GM12801 (cell line): ENCODE results near the gene SLC26A2.

Experiments
- TF ChIP-seq, protein P1 (sequence below): IDR thresholded peaks from one replicate; pipeline ENCODE4 v1.5.1; 2011; ENCODE audit warnings: control low read depth; ENCODE audit not compliant: insufficient read length; ENCODE audit errors: extremely low read depth

The SLC26A2 gene

DNA sequence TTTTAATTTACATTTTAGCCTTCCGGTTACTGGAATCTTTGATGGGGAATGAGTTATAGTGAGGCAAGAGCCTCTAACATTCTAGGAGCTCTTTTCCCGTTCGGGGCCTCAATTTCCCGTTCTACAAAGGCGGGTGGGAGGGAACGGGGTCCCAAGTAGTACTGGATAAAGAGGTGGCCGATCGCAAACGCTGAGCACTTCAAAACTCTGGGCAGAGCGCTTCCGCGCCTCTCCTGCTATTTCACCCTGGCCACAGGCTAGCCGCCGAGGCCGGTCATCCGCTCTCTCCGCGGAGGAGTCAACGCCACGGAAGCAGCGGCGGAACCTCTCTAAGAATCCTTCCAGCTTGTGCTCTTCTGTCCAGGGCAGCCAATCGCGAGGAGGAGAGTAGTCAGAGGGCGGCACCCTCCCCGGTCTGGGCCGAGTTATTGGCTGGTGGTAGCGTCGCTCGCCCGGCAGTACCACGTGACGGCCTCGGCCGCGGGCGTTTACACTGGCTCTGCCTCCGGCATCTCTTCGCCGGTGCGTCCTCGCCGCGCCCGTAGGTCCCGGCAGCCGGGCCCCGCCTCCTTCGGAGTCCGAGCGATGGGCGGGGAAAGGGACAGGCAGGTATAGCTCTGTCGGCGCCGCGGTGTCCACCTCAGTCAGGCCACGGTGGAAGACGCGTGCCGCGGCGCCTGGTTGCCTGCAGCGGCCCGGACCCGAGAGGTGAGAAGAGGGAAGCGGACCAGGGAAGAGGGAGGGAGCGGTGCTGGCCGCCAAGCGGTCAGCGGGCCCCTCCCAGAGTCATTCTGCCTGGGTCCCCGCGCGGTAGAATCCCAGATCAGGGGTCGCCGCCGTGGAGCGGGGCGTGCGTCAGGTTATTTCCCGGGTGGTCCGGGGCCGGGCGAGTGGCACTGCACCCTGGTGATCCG is at the start of gene SLC26A2:
Gene SLC26A2, plus strand, starts transcription at position 487 of the 914 bp plus-strand sequence. CDS start 16,895 bp downstream, outside the sequence.
- TF ChIP-seq, protein P1, sequence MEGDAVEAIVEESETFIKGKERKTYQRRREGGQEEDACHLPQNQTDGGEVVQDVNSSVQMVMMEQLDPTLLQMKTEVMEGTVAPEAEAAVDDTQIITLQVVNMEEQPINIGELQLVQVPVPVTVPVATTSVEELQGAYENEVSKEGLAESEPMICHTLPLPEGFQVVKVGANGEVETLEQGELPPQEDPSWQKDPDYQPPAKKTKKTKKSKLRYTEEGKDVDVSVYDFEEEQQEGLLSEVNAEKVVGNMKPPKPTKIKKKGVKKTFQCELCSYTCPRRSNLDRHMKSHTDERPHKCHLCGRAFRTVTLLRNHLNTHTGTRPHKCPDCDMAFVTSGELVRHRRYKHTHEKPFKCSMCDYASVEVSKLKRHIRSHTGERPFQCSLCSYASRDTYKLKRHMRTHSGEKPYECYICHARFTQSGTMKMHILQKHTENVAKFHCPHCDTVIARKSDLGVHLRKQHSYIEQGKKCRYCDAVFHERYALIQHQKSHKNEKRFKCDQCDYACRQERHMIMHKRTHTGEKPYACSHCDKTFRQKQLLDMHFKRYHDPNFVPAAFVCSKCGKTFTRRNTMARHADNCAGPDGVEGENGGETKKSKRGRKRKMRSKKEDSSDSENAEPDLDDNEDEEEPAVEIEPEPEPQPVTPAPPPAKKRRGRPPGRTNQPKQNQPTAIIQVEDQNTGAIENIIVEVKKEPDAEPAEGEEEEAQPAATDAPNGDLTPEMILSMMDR: no peak

DNA sequence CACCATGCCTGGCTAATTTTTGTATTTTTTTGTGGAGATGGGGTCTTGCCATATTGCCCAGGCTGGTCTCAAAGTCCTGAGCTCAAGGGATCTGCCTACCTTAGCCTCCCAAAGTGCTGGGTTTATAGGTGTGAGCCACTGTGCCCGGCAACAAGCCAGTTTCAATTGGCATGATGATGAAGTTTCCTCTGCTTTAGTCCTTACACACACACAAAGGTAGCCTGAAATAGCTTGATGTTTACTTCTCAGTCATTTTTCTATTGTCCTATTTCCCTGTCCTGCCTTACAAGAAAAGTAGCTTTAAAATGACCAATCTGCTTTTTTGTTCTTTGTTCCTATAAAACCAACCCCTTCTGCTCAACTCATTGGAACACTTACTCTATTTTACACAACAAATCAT is 49.5 kb upstream of the SLC26A2 start:
- TF ChIP-seq, protein P1: no peak

DNA sequence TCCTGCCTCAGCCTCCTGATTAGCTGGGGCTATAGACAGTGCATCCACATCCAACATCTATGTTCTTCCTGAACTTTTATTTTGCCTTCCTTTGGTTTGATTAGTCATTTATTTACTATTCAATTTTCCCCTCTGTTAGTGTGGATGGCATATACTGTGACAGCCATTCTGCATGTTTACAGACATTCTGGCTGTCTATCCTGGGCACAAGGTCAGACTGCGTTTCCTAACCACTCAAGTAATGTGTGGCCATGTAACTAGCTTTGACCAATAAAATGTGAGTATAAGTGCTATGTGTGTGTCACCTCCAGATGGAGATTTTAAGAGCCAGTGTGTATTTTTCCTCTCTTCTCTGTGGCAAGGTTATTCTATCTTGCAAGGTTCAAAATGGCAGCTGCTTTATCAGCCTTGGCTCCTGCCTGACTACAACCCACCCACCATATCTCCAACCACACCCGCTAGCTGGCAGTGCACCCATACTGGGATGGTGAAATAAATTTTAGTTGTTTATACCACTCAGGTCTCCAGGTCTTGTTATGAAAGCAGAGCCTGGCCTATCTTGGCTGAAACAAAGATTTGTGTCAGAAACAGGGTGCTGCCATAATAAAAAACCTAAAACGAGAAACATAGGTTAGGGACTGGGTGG is 48.2 kb upstream of the SLC26A2 start:
- TF ChIP-seq, protein P1: no peak

DNA sequence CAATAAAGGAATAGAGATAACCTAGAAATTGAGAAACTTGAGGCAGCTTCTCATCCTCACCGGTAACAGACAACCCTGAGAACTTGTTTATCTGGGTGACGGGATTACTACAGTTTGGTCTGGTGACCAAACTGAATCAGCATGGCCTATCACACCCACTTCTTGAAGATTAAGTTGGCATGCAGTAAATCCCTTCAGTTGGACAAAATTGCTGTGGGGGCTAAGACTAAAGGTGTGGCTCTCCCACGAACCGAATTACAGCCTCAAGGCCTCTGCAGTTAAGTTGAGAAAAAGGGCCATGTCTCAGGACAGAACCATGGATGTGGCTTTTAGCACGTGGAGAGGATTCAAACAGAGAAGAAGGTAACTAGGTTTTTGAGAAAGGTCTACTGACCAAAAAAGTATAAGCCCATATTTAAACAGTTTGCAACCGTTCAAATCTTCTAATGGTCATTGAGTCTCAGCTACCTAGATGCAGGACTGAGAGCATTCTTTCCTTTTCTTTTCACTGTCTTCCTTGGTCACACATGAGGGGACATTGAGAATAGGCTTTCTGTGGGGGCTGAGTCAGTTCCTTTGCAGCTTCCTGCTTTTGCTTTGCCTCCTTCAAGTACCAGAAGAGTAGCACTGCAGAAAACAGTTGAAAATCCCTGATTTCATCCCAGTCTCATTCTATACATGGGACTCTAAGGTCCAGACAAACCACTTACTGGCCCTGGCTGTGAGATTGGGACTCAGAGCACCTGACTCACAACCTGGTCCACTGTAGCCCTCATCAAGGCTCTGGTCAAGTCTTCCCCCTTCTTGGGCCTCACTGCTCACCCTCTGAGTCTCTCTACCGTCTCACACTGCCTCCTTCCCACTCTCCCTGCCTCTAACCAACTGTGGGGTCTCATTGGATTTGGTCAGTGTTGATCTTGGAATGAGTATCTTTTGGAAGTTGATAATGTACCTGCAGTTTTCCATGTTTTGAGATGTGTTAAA is 46.8 kb upstream of the SLC26A2 start:
- TF ChIP-seq, protein P1: no peak

DNA sequence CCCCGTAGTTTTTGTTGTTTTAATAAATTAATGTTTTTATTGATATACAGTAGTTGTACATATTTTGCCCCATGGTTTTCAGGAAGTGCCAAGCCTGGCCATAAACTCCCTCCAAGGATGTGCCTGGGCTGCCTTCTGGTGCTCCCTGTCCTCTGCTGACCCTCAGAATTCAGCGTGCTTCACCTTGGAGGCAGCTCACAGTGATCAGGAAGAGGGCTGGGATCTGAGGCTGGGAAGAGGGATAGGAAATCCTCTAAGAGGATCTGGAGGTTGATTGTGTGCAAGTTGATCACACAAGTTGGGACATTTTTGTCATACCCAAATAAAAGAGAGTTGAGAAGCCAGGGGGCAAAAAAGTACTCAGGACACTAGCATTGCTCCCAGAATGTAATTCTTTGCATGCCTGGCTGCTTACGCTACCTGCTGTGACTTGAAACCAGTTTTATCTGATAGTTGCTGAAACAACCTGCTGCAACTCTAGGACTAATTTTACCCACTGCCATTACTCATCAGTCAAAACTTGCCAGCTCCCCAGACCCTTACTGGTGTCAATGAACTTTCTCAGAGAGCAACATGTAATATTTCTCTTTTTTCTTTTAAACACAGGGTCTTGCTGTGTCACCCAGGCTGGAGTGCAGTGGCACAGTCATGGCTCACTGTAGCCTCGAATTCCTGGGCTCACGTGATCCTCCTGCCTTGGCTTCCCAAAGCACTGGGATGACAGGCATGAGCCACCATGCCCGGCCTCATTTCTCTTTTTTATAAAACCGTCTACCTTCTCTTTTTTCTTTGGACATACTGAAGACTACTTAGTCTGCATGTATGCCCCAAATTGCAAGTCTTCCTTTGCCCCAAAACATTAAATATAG is 44.9 kb upstream of the SLC26A2 start:
- TF ChIP-seq, protein P1: no peak

DNA sequence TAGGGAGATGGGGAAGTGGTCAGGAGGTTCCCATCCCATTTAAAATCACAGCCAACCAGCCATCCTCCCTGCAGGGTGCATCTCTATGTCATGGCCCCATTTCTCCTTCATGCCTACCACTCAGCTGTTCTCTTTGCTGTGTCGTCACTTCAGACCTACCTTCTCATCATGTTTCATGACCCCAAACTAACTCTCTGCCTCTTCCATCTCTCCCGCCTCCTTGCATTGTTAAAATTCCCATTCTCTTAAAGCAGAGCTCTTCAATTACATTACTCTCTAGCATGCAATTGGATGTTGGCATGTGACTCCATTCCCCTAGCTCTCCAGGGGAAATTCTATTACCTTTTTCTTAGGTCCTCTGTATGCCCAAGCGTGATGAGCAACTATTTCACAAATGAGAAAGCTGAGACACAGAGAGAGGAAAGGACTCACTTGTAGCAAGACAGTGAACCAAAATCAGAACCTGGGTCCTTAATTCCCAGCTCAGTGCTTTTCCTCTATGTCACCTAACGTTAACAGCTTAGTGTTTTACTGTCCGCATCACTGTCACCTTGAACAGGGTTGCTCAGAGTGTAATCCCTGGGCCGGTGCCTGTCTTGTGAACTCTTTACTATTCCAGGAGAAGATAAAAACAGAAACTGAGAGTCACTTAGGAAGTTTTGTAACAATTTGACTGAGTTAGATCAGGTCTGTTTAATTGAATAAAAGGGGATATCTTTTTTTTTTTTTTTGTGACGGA is 44.1 kb upstream of the SLC26A2 start:
- TF ChIP-seq, protein P1: no peak
